HCT116 (cell line): ENCODE measurements around the gene RNF31. TPM values are rescaled to one million over a fixed set of nuclear protein-coding genes. Genes with fewer than 3 reads are reported as not detected.

Experiments
- ATAC-seq: fragments of 200-7000 bp; cut with Tn5 transposase; 2 replicates; pipeline ENCODE4 v1.9.1; 2020; ENCODE audit warnings: mild to moderate bottlenecking, moderate library complexity
- BruUV-seq: library from RNA; stranded (reverse); fragments of 400-500 nt; replicated peaks from 2 replicates; lab custom pipeline; 2021; lab: Mats Ljungman, UMichigan
- CTCF ChIA-PET: fragments of 300-600 bp; sonication (Branson Sonifier 250); formaldehyde crosslinking; loops from one replicate; lab custom pipeline; 2021; ENCODE audit warnings: antibody characterized with exemption; lab: Charles Lee
- POLR2A ChIA-PET: fragments of 300-600, 350-600 bp; sonication (Branson Sonifier 250); formaldehyde crosslinking; loops from one replicate; lab custom pipeline; 2021; ENCODE audit warnings: antibody characterized with exemption; lab: Charles Lee
- RAD21 ChIA-PET, 2 experiments: fragments of 300-600 bp; sonication (Branson Sonifier 250); formaldehyde crosslinking; loops; one replicate each; lab custom pipeline; 2023; ENCODE audit warnings: low total read pairs in 2 of 2; ENCODE audit not compliant: uncharacterized antibody in 2 of 2, unreplicated experiment in 2 of 2, low non-redundant PET in 1 of 2; lab: Charles Lee
- DNase-seq: peaks from one replicate; pipeline ENCODE4 v3.0.0-alpha.2; 2010; ENCODE audit warnings: low read depth, low spot score
- H2AFZ ChIP-seq: fragments of 200-600 bp; shearing (Covaris generic), sonication (generic); 2 replicates; pipeline ENCODE4 v1.6.1; 2017; ENCODE audit warnings: low read depth, mixed run types, mixed read lengths, antibody characterized with exemption, low read length; ENCODE audit not compliant: poor library complexity, severe bottlenecking
- H3K27ac ChIP-seq: 2 replicates; pipeline ENCODE4 v1.5.1; 2012; ENCODE audit warnings: low read depth, low read length
- H3K27me3 ChIP-seq: fragments of 200-600 bp; sonication (generic); 2 replicates; pipeline ENCODE4 v1.6.1; 2016; ENCODE audit warnings: mixed run types, low read length, mixed read lengths; ENCODE audit not compliant: insufficient read depth
- H3K36me3 ChIP-seq, 2 experiments: fragments of 200-500 bp in 1 of 2; fragments of 200-600 bp in 1 of 2; sonication (Bioruptor generic) in 1 of 2; sonication (generic) in 1 of 2; 2 replicates each; pipeline versions ENCODE4 v1.5.1 to v1.6.1; 2014 to 2016; ENCODE audit warnings: low read length in 2 of 2, inconsistent platforms in 1 of 2, mixed read lengths in 1 of 2, mixed run types in 1 of 2; ENCODE audit not compliant: insufficient read depth in 2 of 2, control insufficient read depth in 1 of 2
- H3K4me1 ChIP-seq, 2 experiments: fragments of 200-600 bp in 1 of 2; sonication (generic) in 1 of 2; 2 replicates each; pipeline versions ENCODE4 v1.5.1 to v1.6.1; 2012 to 2017; ENCODE audit warnings: low read length in 2 of 2, inconsistent platforms in 1 of 2, mild to moderate bottlenecking in 1 of 2, mixed read lengths in 1 of 2, mixed run types in 1 of 2, moderate library complexity in 1 of 2; ENCODE audit not compliant: insufficient read depth in 2 of 2, control insufficient read depth in 1 of 2
- H3K4me2 ChIP-seq: fragments of 200-600 bp; sonication (generic); 2 replicates; pipeline ENCODE4 v1.6.1; 2017; ENCODE audit warnings: mixed run types, low read length, mixed read lengths
- H3K4me3 ChIP-seq, 2 experiments: fragments of 200-600 bp in 1 of 2; sonication (generic) in 1 of 2; replicated peaks in 1 of 2; 2 replicates each; pipeline ENCODE4 v1.5.1; 2011 to 2016; ENCODE audit warnings: low read length in 2 of 2, control low read depth in 1 of 2, low read depth in 1 of 2, mild to moderate bottlenecking in 1 of 2, mixed read lengths in 1 of 2, mixed run types in 1 of 2
- H3K79me2 ChIP-seq: fragments of 200-600 bp; sonication (generic); 2 replicates; pipeline ENCODE4 v1.6.1; 2017; ENCODE audit warnings: mild to moderate bottlenecking, mixed run types, low read length, moderate library complexity, mixed read lengths; ENCODE audit not compliant: insufficient read depth
- H3K9ac ChIP-seq: fragments of 200-600 bp; sonication (generic); 2 replicates; pipeline ENCODE4 v1.6.1; 2016; ENCODE audit warnings: low read length, mixed read lengths
- H3K9me2 ChIP-seq: fragments of 200-600 bp; sonication (generic), shearing (Covaris generic); 2 replicates; pipeline ENCODE4 v1.6.1; 2017; ENCODE audit warnings: mixed run types, mild to moderate bottlenecking, moderate library complexity; ENCODE audit not compliant: insufficient read depth
- H3K9me3 ChIP-seq, 2 experiments: fragments of 200-500 bp in 1 of 2; fragments of 200-600 bp in 1 of 2; sonication (Bioruptor generic) in 1 of 2; sonication (generic) in 1 of 2; 2 replicates each; pipeline ENCODE4 v1.6.1; 2014 to 2017; ENCODE audit warnings: low read length in 2 of 2, mixed read lengths in 2 of 2, inconsistent platforms in 1 of 2, low read depth in 1 of 2, mild to moderate bottlenecking in 1 of 2, mixed run types in 1 of 2, moderate library complexity in 1 of 2; ENCODE audit not compliant: control insufficient read depth in 1 of 2, insufficient read depth in 1 of 2
- H4K20me1 ChIP-seq: fragments of 200-600 bp; sonication (generic), shearing (Covaris generic); 2 replicates; pipeline ENCODE4 v1.6.1; 2017; ENCODE audit warnings: mixed run types, mild to moderate bottlenecking, moderate library complexity; ENCODE audit not compliant: insufficient read depth
- CBX3 ChIP-seq: IDR thresholded peaks from 2 replicates; pipeline ENCODE4 v1.6.1; 2012; ENCODE audit warnings: low read depth
- CEBPB ChIP-seq: IDR thresholded peaks from 2 replicates; pipeline ENCODE4 v1.6.1; 2012; ENCODE audit warnings: low read depth
- ELF1 ChIP-seq: IDR thresholded peaks from 2 replicates; pipeline ENCODE4 v1.6.1; 2012; ENCODE audit warnings: low read depth, borderline replicate concordance
- POLR2A ChIP-seq: IDR thresholded peaks from 2 replicates; pipeline ENCODE4 v1.7.0; 2011; ENCODE audit warnings: borderline replicate concordance; ENCODE audit not compliant: insufficient read depth, insufficient read length; ENCODE audit errors: extremely low read depth
- SP1 ChIP-seq: IDR thresholded peaks from 2 replicates; pipeline ENCODE4 v1.6.1; 2012; ENCODE audit warnings: low read depth
- ZNF274 ChIP-seq: fragments of 200-500 bp; sonication (Bioruptor generic); IDR thresholded peaks from 2 replicates; pipeline ENCODE4 v1.6.1; 2014; ENCODE audit warnings: mild to moderate bottlenecking, low read depth, low read length, inconsistent platforms
- intact Hi-C: fragments of 100-400 bp; cut with micrococcal nuclease; formaldehyde crosslinking; loops from 2 replicates; pipeline ENCODE4 v1.10.0; 2022
- total RNA-seq: library from RNA; stranded (reverse); gene quantifications from one replicate; pipeline ENCODE4 v1.2.1, GENCODE V29; 2021; ENCODE audit not compliant: unreplicated experiment
- TF ChIP-seq, protein P1 (sequence below): IDR thresholded peaks from 2 replicates; pipeline ENCODE4 v1.6.1; 2011; ENCODE audit warnings: mild to moderate bottlenecking, low read length, moderate library complexity; ENCODE audit not compliant: insufficient replicate concordance; ENCODE audit errors: extremely low read depth

The RNF31 gene
- total RNA-seq, 1 experiment from 2014 or later, result 78.0 TPM

DNA sequence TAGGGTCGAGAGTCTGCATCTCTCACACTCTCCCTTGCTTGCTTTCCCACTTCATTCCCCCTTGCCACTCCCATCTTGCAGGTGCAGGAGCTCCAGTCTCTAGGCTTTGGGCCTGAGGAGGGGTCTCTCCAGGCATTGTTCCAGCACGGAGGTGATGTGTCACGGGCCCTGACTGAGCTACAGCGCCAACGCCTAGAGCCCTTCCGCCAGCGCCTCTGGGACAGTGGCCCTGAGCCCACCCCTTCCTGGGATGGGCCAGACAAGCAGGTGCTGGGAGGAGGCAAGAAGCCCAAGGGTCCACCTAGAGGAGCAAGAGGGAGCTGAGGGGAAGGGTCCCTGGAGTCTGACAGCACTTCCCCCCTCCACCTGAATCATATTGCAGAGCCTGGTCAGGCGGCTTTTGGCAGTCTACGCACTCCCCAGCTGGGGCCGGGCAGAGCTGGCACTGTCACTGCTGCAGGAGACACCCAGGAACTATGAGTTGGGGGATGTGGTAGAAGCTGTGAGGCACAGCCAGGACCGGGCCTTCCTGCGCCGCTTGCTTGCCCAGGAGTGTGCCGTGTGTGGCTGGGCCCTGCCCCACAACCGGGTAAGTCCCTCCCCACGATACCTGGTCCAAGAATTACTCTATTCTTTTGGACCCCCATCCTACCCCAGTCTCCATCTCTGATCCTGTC lies 4.2 kb downstream of the RNF31 start:
- Histone ChIP-seq H3K36me3 (peaks cover 39 to 48% of the 10 kb centered on the region in 2 experiments), H3K4me2 (no peak overlapping the region)
- CTCF ChIA-PET, result no interaction called here

DNA sequence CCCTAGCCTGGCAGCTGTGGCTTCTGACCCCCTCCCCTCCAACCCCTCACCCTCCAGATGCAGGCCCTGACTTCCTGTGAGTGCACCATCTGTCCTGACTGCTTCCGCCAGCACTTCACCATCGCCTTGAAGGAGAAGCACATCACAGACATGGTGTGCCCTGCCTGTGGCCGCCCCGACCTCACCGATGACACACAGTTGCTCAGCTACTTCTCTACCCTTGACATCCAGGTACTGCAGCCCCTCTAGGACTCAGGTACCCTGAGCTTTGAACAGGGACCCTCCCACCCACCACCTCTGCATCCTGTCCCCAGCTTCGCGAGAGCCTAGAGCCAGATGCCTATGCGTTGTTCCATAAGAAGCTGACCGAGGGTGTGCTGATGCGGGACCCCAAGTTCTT lies 7.8 kb downstream of the RNF31 start:
- H3K4me3 ChIP-seq, result no peak overlapping the region
- TF ChIP-seq, protein P1, sequence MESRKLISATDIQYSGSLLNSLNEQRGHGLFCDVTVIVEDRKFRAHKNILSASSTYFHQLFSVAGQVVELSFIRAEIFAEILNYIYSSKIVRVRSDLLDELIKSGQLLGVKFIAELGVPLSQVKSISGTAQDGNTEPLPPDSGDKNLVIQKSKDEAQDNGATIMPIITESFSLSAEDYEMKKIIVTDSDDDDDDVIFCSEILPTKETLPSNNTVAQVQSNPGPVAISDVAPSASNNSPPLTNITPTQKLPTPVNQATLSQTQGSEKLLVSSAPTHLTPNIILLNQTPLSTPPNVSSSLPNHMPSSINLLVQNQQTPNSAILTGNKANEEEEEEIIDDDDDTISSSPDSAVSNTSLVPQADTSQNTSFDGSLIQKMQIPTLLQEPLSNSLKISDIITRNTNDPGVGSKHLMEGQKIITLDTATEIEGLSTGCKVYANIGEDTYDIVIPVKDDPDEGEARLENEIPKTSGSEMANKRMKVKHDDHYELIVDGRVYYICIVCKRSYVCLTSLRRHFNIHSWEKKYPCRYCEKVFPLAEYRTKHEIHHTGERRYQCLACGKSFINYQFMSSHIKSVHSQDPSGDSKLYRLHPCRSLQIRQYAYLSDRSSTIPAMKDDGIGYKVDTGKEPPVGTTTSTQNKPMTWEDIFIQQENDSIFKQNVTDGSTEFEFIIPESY, result no peak
- TF ChIP-seq ZNF274 (no peak), CEBPB (no peak)
- BruUV-seq, result no TSS peak
- ChIA-PET POLR2A (interaction anchor here (1.0 kb wide), 1 partner anchor 41 kb away, joined by 3 read pairs; the partner anchor contains the start of gene DCAF11), RAD21 (no interaction called here), CTCF (interaction anchor here (1.9 kb wide), 1 partner anchor 9 kb away, joined by 7 read pairs; the partner anchor contains the start of gene PSME2)
- H3K36me3 ChIP-seq, result peaks cover 46 to 57% of the 10 kb centered on the region in 2 experiments
- peaks cover 8% of the 10 kb centered on the region; the same call in 1 of the 2 replicates for H3K79me2 ChIP-seq
- no peak overlapping the region for H2AFZ ChIP-seq
- H3K9me3 ChIP-seq, result no peaks in the 10 kb centered on the region
- H3K4me2 ChIP-seq, result no peak overlapping the region
- no peaks in the 10 kb centered on the region for H3K9me2 ChIP-seq
- DNase-seq (no peak), ATAC-seq (no peak)
- H3K9ac ChIP-seq, result no peak overlapping the region
- intact Hi-C loops, result no loop called here
- H4K20me1 ChIP-seq, result no peaks in the 10 kb centered on the region
- H3K4me1 ChIP-seq, result peaks cover under 1% of the 10 kb centered on the region in 2 experiments; a peak in 2 of 4 replicates
- H3K27me3 ChIP-seq, result no peaks in the 10 kb centered on the region
- H3K27ac ChIP-seq, result no peak overlapping the region

More for the DNA sequence above, 4.2 kb downstream of the RNF31 start:
- intact Hi-C loops, result no loop called here
- POLR2A ChIA-PET, result interaction anchor here (1.8 kb wide), 1 partner anchor 10 kb away, joined by 4 read pairs; the partner anchor contains the start of gene EMC9
- ATAC-seq, result no peak
- Histone ChIP-seq H3K9me3 (no peaks in the 10 kb centered on the region), H3K27ac (no peak overlapping the region), H2AFZ (no peak overlapping the region), H3K4me1 (peaks cover 5 to 7% of the 10 kb centered on the region in 2 experiments), H3K9ac (no peak overlapping the region)
- TF ChIP-seq POLR2A, result no peak
- no peak for TF ChIP-seq CBX3
- no peak for TF ChIP-seq CEBPB
- no peak for TF ChIP-seq ELF1
- TF ChIP-seq SP1, result no peak
- TF ChIP-seq, all 23 proteins: peak for 0
- no peak for DNase-seq
- H3K9me2 ChIP-seq, result no peaks in the 10 kb centered on the region
- RAD21 ChIA-PET, result no interaction called here
- H3K79me2 ChIP-seq, result peaks cover 36% of the 10 kb centered on the region
- no peaks in the 10 kb centered on the region for H4K20me1 ChIP-seq
- no peaks in the 10 kb centered on the region for H3K27me3 ChIP-seq
- no TSS peak for BruUV-seq
- H3K4me3 ChIP-seq, result no peak overlapping the region
